Right renal pelvis (tissue), 4 donors: ENCODE results near the gene NSMF. TPM values are rescaled to one million over a fixed set of nuclear protein-coding genes. Genes with fewer than 3 reads are reported as not detected.
A peak's percentile ranks its signal among the peaks of the same experiment; 100 is the strongest.

Experiments
- DNase-seq, 4 donors: peaks; one replicate each; pipeline ENCODE4 v3.0.0-alpha.2; 2013; ENCODE audit warnings: low read depth in 4 of 4, low spot score in 3 of 4, missing footprints in 1 of 4
- polyA plus RNA-seq, 4 donors: library from polyadenylated mRNA; unstranded; fragments of 120-200 nt; gene quantifications; one replicate each; pipeline ENCODE4 v1.2.1, GENCODE V29; 2013; ENCODE audit not compliant: insufficient read length in 4 of 4

NSMF gene
- polyA plus RNA-seq, 4 donors, result 45.5 to 49.6 (median 45.8) TPM

GRCh38 chr9:137434498-137435380, 24.4 kb downstream of the NSMF start:
- no peak for DNase-seq

- DNase-seq, result no peak
Measured at GRCh38 chr9:137433916-137434431, 25.2 kb downstream of the NSMF start.

GRCh38 chr9:137433349-137433915, 25.7 kb downstream of the NSMF start:
- no peak for DNase-seq

GRCh38 chr9:137432687-137433348, 26.3 kb downstream of the NSMF start:
- no peak for DNase-seq

- no peak for DNase-seq
Measured at GRCh38 chr9:137431416-137431931, 27.7 kb downstream of the NSMF start.

- no peak for DNase-seq
Measured at GRCh38 chr9:137430723-137431415, 28.3 kb downstream of the NSMF start.

GRCh38 chr9:137429974-137430722, 29.0 kb downstream of the NSMF start:
- DNase-seq, result no peak

- no peak for DNase-seq
Measured at GRCh38 chr9:137429546-137429890, 29.6 kb downstream of the NSMF start.

GRCh38 chr9:137428841-137429545, 30.1 kb downstream of the NSMF start:
- no peak for DNase-seq

- no peak for DNase-seq
Measured at GRCh38 chr9:137428311-137428630, 30.9 kb downstream of the NSMF start.

GRCh38 chr9:137427454-137428310, 31.5 kb downstream of the NSMF start:
- no peak for DNase-seq

- no peak for DNase-seq
Measured at GRCh38 chr9:137426018-137426681, 33.0 kb downstream of the NSMF start.

- DNase-seq, result no peak
Measured at GRCh38 chr9:137423514-137424291, 35.4 kb downstream of the NSMF start.

GRCh38 chr9:137422604-137423513, 36.3 kb downstream of the NSMF start, which contains the start of the genes EXD3 and NOXA1:
Gene EXD3, minus strand, starts transcription at chr9:137423162. Its CDS starts 27,805 bp downstream, at chr9:137395357.
Gene NOXA1, plus strand, starts transcription at chr9:137423393. Its CDS starts 137 bp downstream, at chr9:137423530.
- peak; percentile 75 to 85 (median 79) for DNase-seq

- DNase-seq, result no peak
Measured at GRCh38 chr9:137421838-137422603, 37.1 kb downstream of the NSMF start.
